H1 (cell line): Measurements from ENCODE around the gene LITAF. TPM values are rescaled to one million over a fixed set of nuclear protein-coding genes. Genes with fewer than 3 reads are reported as not detected.

Experiments used
- CTCF ChIA-PET: fragments of 300-600 bp; sonication (Branson Sonifier 250); formaldehyde crosslinking; loops from one replicate; lab custom pipeline; 2021; ENCODE audit not compliant: partially characterized antibody; lab: Charles Lee
- POLR2A ChIA-PET: fragments of 300-600 bp; sonication (Branson Sonifier 250); formaldehyde crosslinking; loops from one replicate; lab custom pipeline; 2021; ENCODE audit warnings: inconsistent platforms; ENCODE audit not compliant: partially characterized antibody; lab: Charles Lee
- DNase-seq, 2 experiments: peaks; one replicate each; pipeline versions ENCODE4 v3.0.0 to v3.0.0-alpha.2; 2010 to 2022; ENCODE audit warnings: low spot score in 2 of 2, low read depth in 1 of 2, mixed read lengths in 1 of 2
- FAIRE-seq: peaks from 2 replicates; lab custom pipeline; 2011; peaks lifted over from hg19 to GRCh38; lab: Jason Lieb, UNC
- H2AFZ ChIP-seq: 2 replicates; pipeline ENCODE4 v1.8.1; 2012; ENCODE audit warnings: low read length, inconsistent platforms
- H2AK5ac ChIP-seq: 2 replicates; pipeline ENCODE4 v1.6.1; 2013; ENCODE audit warnings: low read depth, low read length
- H2BK120ac ChIP-seq: replicated peaks from 2 replicates; pipeline ENCODE3; 2013; ENCODE audit warnings: low read depth, low read length, inconsistent platforms
- H2BK12ac ChIP-seq: 2 replicates; pipeline ENCODE4 v1.6.1; 2013; ENCODE audit warnings: low read depth, low read length
- H2BK15ac ChIP-seq: 2 replicates; pipeline ENCODE4 v1.6.1; 2013; ENCODE audit warnings: low read length
- H2BK20ac ChIP-seq: 2 replicates; pipeline ENCODE4 v1.6.1; 2013; ENCODE audit warnings: low read length
- H2BK5ac ChIP-seq: 2 replicates; pipeline ENCODE4 v1.6.1; 2013; ENCODE audit warnings: low read depth, low read length
- H3K14ac ChIP-seq: 2 replicates; pipeline ENCODE4 v1.6.1; 2013; ENCODE audit warnings: inconsistent platforms; ENCODE audit not compliant: insufficient read length
- H3K18ac ChIP-seq: 2 replicates; pipeline ENCODE4 v1.6.1; 2013; ENCODE audit warnings: low read length; ENCODE audit errors: extremely low read depth
- H3K23ac ChIP-seq: 2 replicates; pipeline ENCODE4 v1.6.1; 2013; ENCODE audit warnings: inconsistent platforms; ENCODE audit not compliant: insufficient read length
- H3K23me2 ChIP-seq: 2 replicates; pipeline ENCODE4 v1.6.1; 2013; ENCODE audit warnings: low read depth, low read length
- H3K27ac ChIP-seq: 2 replicates; pipeline ENCODE4 v1.6.1; 2011; ENCODE audit warnings: low read depth, low read length, inconsistent platforms
- H3K27me3 ChIP-seq, 4 experiments: replicated peaks in 1 of 4; 1 replicate in 1 of 4; 2 replicates in 3 of 4; pipeline versions ENCODE4 v1.6.1 to v1.8.1; 2011 to 2013; ENCODE audit warnings: low read length in 3 of 4, mild to moderate bottlenecking in 3 of 4, inconsistent platforms in 2 of 4, mixed read lengths in 2 of 4, moderate library complexity in 1 of 4; ENCODE audit not compliant: control insufficient read depth in 3 of 4, insufficient read depth in 3 of 4; ENCODE audit errors: extremely low read depth in 1 of 4
- H3K36me3 ChIP-seq, 4 experiments: 2 replicates each; pipeline versions ENCODE4 v1.6.1 to v1.8.1; 2011 to 2013; ENCODE audit warnings: mild to moderate bottlenecking in 4 of 4, low read length in 3 of 4, moderate library complexity in 2 of 4, control low read depth in 1 of 4, inconsistent platforms in 1 of 4; ENCODE audit not compliant: insufficient read depth in 4 of 4, control insufficient read depth in 2 of 4
- H3K4ac ChIP-seq: replicated peaks from 2 replicates; pipeline ENCODE3; 2013; ENCODE audit warnings: low read length, low read depth, mixed read lengths, inconsistent platforms; ENCODE audit not compliant: insufficient read length
- H3K4me1 ChIP-seq, 4 experiments: replicated peaks in 1 of 4; 1 replicate in 1 of 4; 2 replicates in 3 of 4; pipeline versions ENCODE4 v1.6.1 to v1.8.1; 2011 to 2013; ENCODE audit warnings: low read length in 3 of 4, inconsistent platforms in 2 of 4, mixed read lengths in 1 of 4; ENCODE audit not compliant: insufficient read depth in 4 of 4, control insufficient read depth in 3 of 4
- H3K4me2 ChIP-seq, 2 experiments: 2 replicates each; pipeline versions ENCODE4 v1.6.1 to v1.8.1; 2011 to 2013; ENCODE audit warnings: low read depth in 2 of 2, low read length in 2 of 2, control low read depth in 1 of 2, inconsistent platforms in 1 of 2, mild to moderate bottlenecking in 1 of 2; ENCODE audit not compliant: insufficient read depth in 1 of 2
- H3K4me3 ChIP-seq, 4 experiments: fragments of 200-600, 300-600 bp in 1 of 4; sonication (generic), shearing (Covaris generic), sonication (Bioruptor Twin) in 1 of 4; 2 replicates each; pipeline versions ENCODE4 v1.5.1 to v1.8.1; 2011 to 2016; ENCODE audit warnings: low read length in 4 of 4, low read depth in 3 of 4, control low read depth in 2 of 4, inconsistent platforms in 2 of 4, mild to moderate bottlenecking in 2 of 4, mixed read lengths in 1 of 4, moderate library complexity in 1 of 4; ENCODE audit not compliant: insufficient read depth in 2 of 4; ENCODE audit errors: extremely low read depth in 1 of 4
- H3K56ac ChIP-seq: replicated peaks from 2 replicates; pipeline ENCODE3; 2013; ENCODE audit warnings: low read depth, mild to moderate bottlenecking, mixed read lengths, low read length, inconsistent platforms; ENCODE audit not compliant: insufficient read length
- H3K79me1 ChIP-seq: 2 replicates; pipeline ENCODE4 v1.6.1; 2013; ENCODE audit warnings: low read depth, low read length, control low read depth
- H3K79me2 ChIP-seq, 2 experiments: 2 replicates each; pipeline versions ENCODE4 v1.6.1 to v1.8.1; 2012 to 2013; ENCODE audit warnings: low read length in 2 of 2, mild to moderate bottlenecking in 2 of 2, inconsistent platforms in 1 of 2; ENCODE audit not compliant: insufficient read depth in 2 of 2, control insufficient read depth in 1 of 2
- H3K9ac ChIP-seq, 4 experiments: replicated peaks in 1 of 4; 1 replicate in 1 of 4; 2 replicates in 3 of 4; pipeline versions ENCODE4 v1.6.1 to v1.8.1; 2011 to 2013; ENCODE audit warnings: low read depth in 3 of 4, low read length in 3 of 4, control low read depth in 2 of 4, mild to moderate bottlenecking in 2 of 4, moderate library complexity in 2 of 4, inconsistent platforms in 1 of 4; ENCODE audit errors: extremely low read depth in 1 of 4
- H3K9me3 ChIP-seq, 2 experiments: 2 replicates each; pipeline versions ENCODE4 v1.6.1 to v1.8.1; 2012 to 2013; ENCODE audit warnings: mild to moderate bottlenecking in 2 of 2, moderate library complexity in 2 of 2, control low read depth in 1 of 2, inconsistent platforms in 1 of 2, low read depth in 1 of 2, low read length in 1 of 2, mixed read lengths in 1 of 2; ENCODE audit not compliant: insufficient read depth in 2 of 2
- H4K20me1 ChIP-seq, 2 experiments: replicated peaks in 1 of 2; 2 replicates each; pipeline versions ENCODE3 to v1.8.1; 2011 to 2013; ENCODE audit warnings: inconsistent platforms in 2 of 2, low read length in 2 of 2, mild to moderate bottlenecking in 1 of 2; ENCODE audit not compliant: insufficient read depth in 2 of 2, control insufficient read depth in 1 of 2
- H4K5ac ChIP-seq: 2 replicates; pipeline ENCODE4 v1.6.1; 2013; ENCODE audit warnings: low read length, low read depth, mixed read lengths, inconsistent platforms; ENCODE audit not compliant: insufficient read length
- H4K8ac ChIP-seq: 2 replicates; pipeline ENCODE4 v1.8.0; 2013; ENCODE audit warnings: mild to moderate bottlenecking, moderate library complexity, low read length, inconsistent platforms; ENCODE audit not compliant: insufficient read depth; ENCODE audit errors: extremely low read depth
- H4K91ac ChIP-seq: replicated peaks from 2 replicates; pipeline ENCODE3; 2013; ENCODE audit warnings: low read length, mixed read lengths, inconsistent platforms; ENCODE audit not compliant: insufficient read length
- ASH2L ChIP-seq: fragments of 200-600, 300-600 bp; sonication (generic); IDR thresholded peaks from one replicate; pipeline ENCODE4 v1.7.1; 2017; ENCODE audit warnings: low read length
- BRCA1 ChIP-seq: IDR thresholded peaks from 2 replicates; pipeline ENCODE4 v1.6.1; 2012; ENCODE audit warnings: low read depth, low read length, improper control_type of control experiment
- CREB1 ChIP-seq: IDR thresholded peaks from 2 replicates; pipeline ENCODE4 v1.6.1; 2012; ENCODE audit warnings: inconsistent platforms
- CTBP2 ChIP-seq: IDR thresholded peaks from 2 replicates; pipeline ENCODE4 v1.7.0; 2011; ENCODE audit warnings: borderline replicate concordance, mild to moderate bottlenecking, moderate library complexity, mixed read lengths, low read length; ENCODE audit not compliant: insufficient read depth, insufficient read length
- POLR2A ChIP-seq, 2 experiments: IDR thresholded peaks; 1 replicate in 1 of 2; 2 replicates in 1 of 2; pipeline ENCODE4 v1.6.1; 2011; ENCODE audit warnings: low read depth in 2 of 2, low read length in 2 of 2, mild to moderate bottlenecking in 2 of 2; ENCODE audit errors: control extremely low read depth in 1 of 2
- POLR2AphosphoS5 ChIP-seq: IDR thresholded peaks from 2 replicates; pipeline ENCODE4 v1.6.1; 2011; ENCODE audit warnings: low read depth, low read length
- RAD21 ChIP-seq, 2 experiments: IDR thresholded peaks in 1 of 2; conservative IDR thresholded peaks in 1 of 2; 2 replicates each; pipeline ENCODE4 v1.6.1; 2011; ENCODE audit warnings: low read depth in 2 of 2, low read length in 2 of 2, improper control_type of control experiment in 1 of 2, inconsistent platforms in 1 of 2, mild to moderate bottlenecking in 1 of 2, moderate library complexity in 1 of 2
- SP2 ChIP-seq: IDR thresholded peaks from 2 replicates; pipeline ENCODE4 v1.6.1; 2012; ENCODE audit warnings: mild to moderate bottlenecking, low read length, inconsistent platforms
- SRF ChIP-seq: IDR thresholded peaks from 2 replicates; pipeline ENCODE4 v1.6.1; 2011; ENCODE audit warnings: mild to moderate bottlenecking, low read depth, low read length, moderate library complexity
- YY1 ChIP-seq: IDR thresholded peaks from 2 replicates; pipeline ENCODE4 v1.6.1; 2011; ENCODE audit warnings: low read depth, mild to moderate bottlenecking, low read length
- WGBS, 2 experiments: shearing (Covaris generic) in 1 of 2; methylation state at CpG; one replicate each; pipeline versions ENCODE4 v1.1.6 to v1.1.7; 2013 to 2015; ENCODE audit warnings: low lambda C conversion rate in 2 of 2, mixed read lengths in 2 of 2, inconsistent platforms in 1 of 2, low coverage in 1 of 2, missing lambda C conversion rate in 1 of 2; ENCODE audit not compliant: insufficient replicate concordance in 2 of 2, insufficient coverage in 1 of 2, insufficient read length in 1 of 2; ENCODE audit errors: extremely low coverage in 1 of 2, missing lambda C conversion rate in 1 of 2; 5-methylcytosine and 5-hydroxymethylcytosine counted together
- polyA plus RNA-seq, 7 experiments: library from polyadenylated mRNA; depleted of rRNA in 3 of 7; stranded (reverse) in 5 of 7; unstranded in 2 of 7; fragments of >200 nt in 5 of 7; fragments of 200-250 nt in 2 of 7; gene quantifications; 1 replicate in 5 of 7; 2 replicates in 1 of 7; 4 replicates in 1 of 7; pipeline versions ENCODE4 v1.2.1 to v1.2.3, GENCODE V29; 2011 to 2013; ENCODE audit warnings: missing spikeins in 2 of 7, mixed read lengths in 2 of 7
- total RNA-seq: library from RNA; stranded (reverse); fragmentation: NEBNext Ultra II Directional; extraction: Animal tissue kit (Norgen Biotek cat#: 25700); gene quantifications from 2 replicates; pipeline ENCODE4 v1.2.1, GENCODE V29; 2021
- TF ChIP-seq, protein P1 (sequence below): IDR thresholded peaks from 2 replicates; pipeline ENCODE4 v1.6.1; 2011; ENCODE audit warnings: low read depth, mild to moderate bottlenecking, low read length; ENCODE audit not compliant: insufficient read depth

LITAF gene
- total and polyA plus RNA-seq, 2 of the 8 experiments (the other 6 are each of a cell fraction or from before 2014, with no cell fraction given) = 165 to 205 TPM

DNA sequence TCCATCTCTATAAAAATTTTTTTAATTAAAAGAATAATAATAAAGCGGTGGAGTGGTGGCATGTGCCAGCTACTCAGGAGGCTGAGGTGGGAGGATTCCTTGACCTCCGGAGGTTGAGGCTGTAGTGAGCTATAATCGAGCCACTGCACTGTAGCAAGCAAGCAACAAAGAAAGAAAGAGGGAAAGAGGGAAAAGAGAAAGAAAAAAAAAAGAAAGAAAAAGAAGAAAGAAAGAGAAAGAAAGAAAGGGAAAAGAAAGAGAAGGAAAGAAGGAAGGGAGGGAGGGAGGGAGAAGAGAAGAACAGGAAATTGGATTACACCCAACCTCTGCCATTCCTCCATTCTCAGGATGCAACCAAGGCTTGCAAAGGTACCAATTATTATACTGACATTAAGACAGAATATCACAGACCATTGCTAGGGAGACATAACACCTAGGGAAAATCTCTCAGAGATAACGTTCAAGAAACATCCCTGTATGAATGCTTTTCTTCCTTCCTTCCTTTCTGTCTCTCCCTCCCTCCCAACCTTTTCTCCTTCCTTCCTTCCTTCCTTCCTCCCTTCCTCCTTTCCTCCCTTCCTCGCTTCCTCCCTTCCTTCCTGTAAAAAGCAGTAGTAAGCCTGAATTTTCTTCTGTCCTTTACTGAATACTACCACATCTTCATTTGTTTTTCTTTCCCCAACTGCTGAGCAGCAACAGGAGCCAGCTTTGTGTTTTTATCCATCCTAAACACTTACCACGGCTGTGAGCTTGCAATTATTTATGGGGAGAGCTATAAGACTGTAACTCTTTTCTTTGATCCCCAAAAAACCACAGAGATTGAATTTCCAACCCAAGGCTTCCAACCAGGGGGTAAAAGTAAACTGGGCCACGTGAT lies 1.8 kb upstream of the LITAF start:
- H3K4ac ChIP-seq = no peak overlapping the region
- H3K27ac ChIP-seq = no peak overlapping the region
- no peak overlapping the region for H2BK5ac ChIP-seq
- no peak overlapping the region for H4K5ac ChIP-seq
- no peak overlapping the region for H2BK20ac ChIP-seq
- peaks cover 11 to 22% (median 17%) of the 10 kb centered on the region in 4 experiments for H3K4me1 ChIP-seq
- 82% methylated on average over 7 of the region's 7 CpGs; no CpG with 5 or more reads in 1 of the 2 experiments for WGBS, 2 experiments
- H3K56ac ChIP-seq = no peak overlapping the region
- H3K18ac ChIP-seq = no peak overlapping the region
- H3K4me3 ChIP-seq = no peak overlapping the region
- FAIRE-seq (no peak), DNase-seq (no peak)
- ChIA-PET CTCF (interaction anchor here (0.8 to 2.7 kb wide), 6 partner anchors 12 to 209 kb away, joined by 3 to 12 read pairs (median 6); no protein-coding TSS in a partner anchor), POLR2A (interaction anchor here (1.2 to 3.4 kb wide), 3 partner anchors 8 to 87 kb away, joined by 3 to 24 read pairs (median 6); no protein-coding TSS in a partner anchor)
- no peaks in the 10 kb centered on the region; a peak in 1 of 4 replicates for H3K9me3 ChIP-seq
- H4K91ac ChIP-seq = no peak overlapping the region
- H2AFZ ChIP-seq = no peak overlapping the region
- peaks cover 12% of the 10 kb centered on the region for H3K79me1 ChIP-seq
- no peak overlapping the region for H3K4me2 ChIP-seq
- peaks cover 0 to 31% of the 10 kb centered on the region in 2 experiments; a peak in 3 of 4 replicates for H3K79me2 ChIP-seq
- H3K14ac ChIP-seq = no peak overlapping the region
- no peak overlapping the region for H2BK12ac ChIP-seq
- no peak overlapping the region for H3K23ac ChIP-seq
- peaks cover 7% of the 10 kb centered on the region for H3K23me2 ChIP-seq
- peaks cover 4 to 17% (median 11%) of the 10 kb centered on the region in 4 experiments; a peak in 6 of 7 replicates for H3K27me3 ChIP-seq
- H4K8ac ChIP-seq = no peak overlapping the region
- H2BK120ac ChIP-seq = no peak overlapping the region
- no peaks in the 10 kb centered on the region for H3K36me3 ChIP-seq
- no peak overlapping the region for H2BK15ac ChIP-seq
- TF ChIP-seq SP2 (no peak), POLR2A (IDR thresholded peaks at IDR 0.05; ENCODE audit: control extremely low read depth in 1 of 2, low read depth in 2 of 2, low read length in 2 of 2) (no peak), RAD21 (IDR thresholded peaks at IDR 0.05 in 1 of 2, conservative IDR thresholded peaks at IDR 0.05 in 1 of 2; ENCODE audit: low read depth in 2 of 2, low read length in 2 of 2) (no peak), CREB1 (no peak), CTBP2 (no peak), ASH2L (no peak), YY1 (no peak), BRCA1 (no peak), SRF (no peak), POLR2AphosphoS5 (no peak)
- TF ChIP-seq, protein P1, sequence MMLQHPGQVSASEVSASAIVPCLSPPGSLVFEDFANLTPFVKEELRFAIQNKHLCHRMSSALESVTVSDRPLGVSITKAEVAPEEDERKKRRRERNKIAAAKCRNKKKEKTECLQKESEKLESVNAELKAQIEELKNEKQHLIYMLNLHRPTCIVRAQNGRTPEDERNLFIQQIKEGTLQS = no peak
- H2AK5ac ChIP-seq = no peak overlapping the region
- H3K9ac ChIP-seq = no peak overlapping the region
- peaks cover 0 to 4% of the 10 kb centered on the region in 2 experiments for H4K20me1 ChIP-seq
